ENCODE data around the gene C5orf58.

The C5orf58 gene

GRCh38 chr5:170232786-170233185, at the start of gene C5orf58:
C5orf58 (plus strand) TSS chr5:170232985; CDS start chr5:170234977, 1,992 bp downstream.
- H3K27ac Mint-ChIP-seq, result no peak within 1 kb of the TSS
- H3K9me3 Mint-ChIP-seq, result no peaks in the 10 kb centered on the region
- H3K36me3 Mint-ChIP-seq (ENCODE audit: low read depth), result peaks cover 12% of the 10 kb centered on the region
- H3K4me3 Mint-ChIP-seq, result no peak within 1 kb of the TSS
- no peaks in the 10 kb centered on the region for H3K27me3 Mint-ChIP-seq (ENCODE audit: low read depth)
- no peaks in the 10 kb centered on the region for H3K4me1 Mint-ChIP-seq (ENCODE audit: low read depth)

- Mint-ChIP-seq H3K4me3 (no peak overlapping the region), H3K4me1 (ENCODE audit: low read depth) (no peaks in the 10 kb centered on the region), H3K27ac (no peak overlapping the region)
Measured at GRCh38 chr5:170183816-170184687, 48.7 kb upstream of the C5orf58 start.

DNA sequence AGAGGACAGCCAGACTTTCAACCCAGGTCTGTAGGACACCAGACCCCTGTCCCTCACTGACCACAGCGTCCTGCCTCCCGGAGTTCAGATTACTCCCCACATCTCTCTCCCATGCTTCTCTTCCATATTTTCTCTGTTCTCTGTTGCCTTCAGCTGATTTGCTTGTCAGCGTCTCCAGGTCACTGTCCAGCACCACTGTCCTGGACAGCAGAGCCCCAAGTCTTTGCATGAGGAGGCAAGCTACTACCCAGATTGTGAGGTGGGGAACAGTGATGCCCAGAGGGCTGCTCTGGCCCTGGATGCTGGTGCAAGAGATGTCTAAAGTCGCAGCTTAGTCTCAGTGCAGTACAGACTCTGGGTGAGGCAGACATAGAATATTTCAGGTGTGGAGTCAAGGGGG, 48.0 kb upstream of the C5orf58 start:
- no peak overlapping the region for H3K27ac Mint-ChIP-seq
- H3K27me3 Mint-ChIP-seq (ENCODE audit: low read depth), result peaks cover 12% of the 10 kb centered on the region
- no peaks in the 10 kb centered on the region for H3K4me1 Mint-ChIP-seq (ENCODE audit: low read depth)
- no peak overlapping the region for H3K4me3 Mint-ChIP-seq
- no peaks in the 10 kb centered on the region for H3K36me3 Mint-ChIP-seq (ENCODE audit: low read depth)
- H3K9me3 Mint-ChIP-seq, result no peaks in the 10 kb centered on the region

More at GRCh38 chr5:170183816-170184687, 48.7 kb upstream of the C5orf58 start:
- H3K9me3 Mint-ChIP-seq, result no peaks in the 10 kb centered on the region
- H3K27me3 Mint-ChIP-seq (ENCODE audit: low read depth), result peaks cover 6% of the 10 kb centered on the region
- H3K36me3 Mint-ChIP-seq (ENCODE audit: low read depth), result no peaks in the 10 kb centered on the region

DNA sequence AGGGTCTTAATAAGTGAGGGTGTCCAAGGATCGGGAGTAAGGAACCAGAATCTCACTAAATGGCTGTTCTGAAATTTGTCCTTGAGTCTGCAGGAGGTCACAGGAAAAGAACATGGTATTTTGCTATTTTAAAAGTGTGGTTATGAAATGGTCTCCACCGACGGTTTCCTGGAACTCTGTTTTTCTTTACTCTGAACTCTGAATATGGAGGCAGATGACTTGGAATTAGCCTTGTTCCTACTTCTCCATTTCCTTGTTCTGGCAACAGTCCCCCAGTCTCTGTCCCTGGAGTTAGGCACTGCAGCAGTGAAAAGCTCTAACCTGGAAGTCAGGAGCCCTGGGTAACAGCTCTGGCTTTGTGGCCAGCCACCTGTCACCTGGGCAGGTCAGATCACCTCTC, 46.6 kb upstream of the C5orf58 start:
- Mint-ChIP-seq H3K4me3 (no peak overlapping the region), H3K27ac (no peak overlapping the region), H3K27me3 (ENCODE audit: low read depth) (peaks cover 20% of the 10 kb centered on the region), H3K4me1 (ENCODE audit: low read depth) (no peaks in the 10 kb centered on the region), H3K36me3 (ENCODE audit: low read depth) (no peaks in the 10 kb centered on the region), H3K9me3 (no peaks in the 10 kb centered on the region)

- Mint-ChIP-seq H3K9me3 (no peaks in the 10 kb centered on the region), H3K4me3 (no peak overlapping the region)
Measured at GRCh38 chr5:170186856-170187255, 45.9 kb upstream of the C5orf58 start.

DNA sequence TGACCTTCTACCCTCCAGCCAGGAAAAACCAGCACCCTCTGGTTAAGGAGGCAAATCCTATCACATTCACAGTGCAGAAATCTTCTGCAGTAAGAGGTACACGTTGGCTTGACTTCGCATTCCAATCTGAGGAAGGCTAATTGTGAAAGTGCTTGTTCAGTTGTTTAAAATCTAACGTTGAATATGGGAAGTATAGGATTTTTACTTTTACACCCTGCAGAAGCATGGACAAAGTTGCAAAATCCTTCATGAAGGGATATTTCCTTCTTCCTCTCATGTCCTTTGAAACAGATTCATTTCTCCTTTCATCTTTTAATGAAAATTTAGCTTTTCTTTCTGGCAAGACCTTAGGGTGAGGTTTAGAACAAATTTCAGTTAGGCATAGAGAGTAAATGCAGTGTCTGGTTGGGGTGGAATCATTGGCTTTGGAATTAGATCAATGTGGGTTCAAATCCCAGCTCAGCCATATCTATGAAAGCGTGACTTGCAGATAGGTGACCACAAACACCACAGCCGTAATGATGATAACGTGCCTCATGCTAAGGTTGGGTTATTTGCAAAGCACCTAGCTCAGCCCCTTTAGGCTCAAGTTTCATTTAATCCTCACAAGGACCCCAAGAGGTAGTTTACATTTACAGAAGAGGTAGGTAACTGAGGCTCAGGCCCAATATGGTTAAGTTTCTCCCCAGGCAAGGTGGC, 42.2 kb upstream of the C5orf58 start:
- H3K27ac Mint-ChIP-seq, result no peak overlapping the region
- H3K4me1 Mint-ChIP-seq (ENCODE audit: low read depth), result no peaks in the 10 kb centered on the region
- H3K27me3 Mint-ChIP-seq (ENCODE audit: low read depth), result peaks cover 15% of the 10 kb centered on the region
- no peaks in the 10 kb centered on the region for H3K36me3 Mint-ChIP-seq (ENCODE audit: low read depth)
- H3K4me3 Mint-ChIP-seq, result no peak overlapping the region
- no peaks in the 10 kb centered on the region for H3K9me3 Mint-ChIP-seq

More at GRCh38 chr5:170186856-170187255, 45.9 kb upstream of the C5orf58 start:
- Mint-ChIP-seq H3K27ac (no peak overlapping the region), H3K36me3 (ENCODE audit: low read depth) (no peaks in the 10 kb centered on the region), H3K27me3 (ENCODE audit: low read depth) (peaks cover 15% of the 10 kb centered on the region), H3K4me1 (ENCODE audit: low read depth) (no peaks in the 10 kb centered on the region)

- no peaks in the 10 kb centered on the region for H3K9me3 Mint-ChIP-seq
- H3K4me1 Mint-ChIP-seq (ENCODE audit: low read depth), result no peaks in the 10 kb centered on the region
- peaks cover 20% of the 10 kb centered on the region for H3K27me3 Mint-ChIP-seq (ENCODE audit: low read depth)
- H3K4me3 Mint-ChIP-seq, result no peak overlapping the region
- H3K27ac Mint-ChIP-seq, result no peak overlapping the region
- no peaks in the 10 kb centered on the region for H3K36me3 Mint-ChIP-seq (ENCODE audit: low read depth)
Measured at GRCh38 chr5:170192829-170193228, 40.0 kb upstream of the C5orf58 start.

- Mint-ChIP-seq H3K4me3 (no peak overlapping the region), H3K4me1 (ENCODE audit: low read depth) (no peaks in the 10 kb centered on the region), H3K27ac (no peak overlapping the region), H3K27me3 (ENCODE audit: low read depth) (peaks cover 16% of the 10 kb centered on the region), H3K9me3 (no peaks in the 10 kb centered on the region), H3K36me3 (ENCODE audit: low read depth) (no peaks in the 10 kb centered on the region)
Measured at GRCh38 chr5:170195961-170196360, 36.8 kb upstream of the C5orf58 start.

- Mint-ChIP-seq H3K27me3 (ENCODE audit: low read depth) (peaks cover 16% of the 10 kb centered on the region), H3K36me3 (ENCODE audit: low read depth) (no peaks in the 10 kb centered on the region)
Measured at GRCh38 chr5:170200876-170201275, 31.9 kb upstream of the C5orf58 start.

DNA sequence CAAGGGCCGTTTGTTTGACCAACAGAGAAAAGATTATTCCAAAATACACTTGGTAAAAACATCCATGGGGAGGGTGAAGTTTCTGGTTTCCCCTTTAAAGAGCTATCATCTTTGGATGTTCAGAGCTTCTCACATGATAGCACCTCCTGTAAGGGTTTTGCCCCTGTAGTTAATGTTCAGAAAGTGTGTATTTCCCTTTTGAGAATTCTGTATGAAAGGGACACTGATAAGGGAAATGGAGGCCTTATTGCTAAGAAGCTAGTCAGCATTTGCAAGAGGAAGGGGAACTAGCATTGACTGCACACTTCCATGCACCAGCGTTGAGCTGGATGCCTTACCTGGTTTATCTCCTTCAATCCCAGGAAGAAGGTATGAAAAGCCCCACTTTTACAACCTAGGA, 31.5 kb upstream of the C5orf58 start:
- Mint-ChIP-seq H3K27me3 (ENCODE audit: low read depth) (peaks cover 16% of the 10 kb centered on the region), H3K27ac (no peak overlapping the region), H3K4me3 (no peak overlapping the region), H3K9me3 (no peaks in the 10 kb centered on the region), H3K36me3 (ENCODE audit: low read depth) (no peaks in the 10 kb centered on the region), H3K4me1 (ENCODE audit: low read depth) (no peaks in the 10 kb centered on the region)

More at GRCh38 chr5:170200876-170201275, 31.9 kb upstream of the C5orf58 start:
- Mint-ChIP-seq H3K27ac (no peak overlapping the region), H3K9me3 (no peaks in the 10 kb centered on the region), H3K4me1 (ENCODE audit: low read depth) (no peaks in the 10 kb centered on the region), H3K4me3 (no peak overlapping the region)

DNA sequence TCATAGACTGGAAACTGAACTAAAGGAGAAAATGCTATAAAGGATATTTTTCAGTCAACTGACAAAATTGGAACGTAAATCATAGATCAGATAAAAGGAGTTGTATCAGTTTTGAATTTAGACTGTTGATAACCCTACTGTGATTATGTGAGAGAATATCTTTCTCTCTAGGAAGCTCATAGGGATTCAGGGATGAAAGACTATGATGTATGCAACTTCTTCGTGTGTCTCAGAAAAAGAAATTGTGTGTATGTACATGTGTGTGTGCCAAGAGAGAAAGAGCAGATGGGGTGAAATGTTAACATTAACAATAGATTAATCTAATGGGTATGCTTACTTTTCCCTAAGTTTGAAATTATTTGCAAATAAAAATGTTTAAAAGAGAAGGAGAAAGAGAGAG, 30.7 kb upstream of the C5orf58 start:
- Mint-ChIP-seq H3K36me3 (ENCODE audit: low read depth) (no peaks in the 10 kb centered on the region), H3K27ac (no peak overlapping the region), H3K4me1 (ENCODE audit: low read depth) (no peaks in the 10 kb centered on the region)

DNA sequence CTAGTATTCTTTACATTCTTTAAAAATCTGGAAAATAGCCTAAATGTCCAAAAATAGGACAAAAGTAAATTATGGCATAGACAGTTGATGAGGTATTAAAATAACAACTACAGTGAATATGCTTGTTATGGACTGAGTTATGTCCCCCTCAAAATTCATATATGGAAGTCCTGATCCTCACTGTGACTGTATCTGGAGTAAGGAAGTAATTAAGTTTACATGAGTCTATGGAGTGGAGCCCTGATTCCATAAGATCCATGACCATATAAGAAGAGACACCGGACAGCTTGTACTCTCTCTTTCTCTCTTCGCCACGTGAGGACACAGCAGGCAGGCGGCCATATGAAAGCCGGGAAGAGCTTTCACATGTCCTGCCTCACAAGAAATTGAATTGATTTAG, 28.6 kb upstream of the C5orf58 start:
- H3K4me3 Mint-ChIP-seq, result no peak overlapping the region
- H3K4me1 Mint-ChIP-seq (ENCODE audit: low read depth), result no peaks in the 10 kb centered on the region
- no peaks in the 10 kb centered on the region for H3K36me3 Mint-ChIP-seq (ENCODE audit: low read depth)

More for the DNA sequence above, 30.7 kb upstream of the C5orf58 start:
- Mint-ChIP-seq H3K9me3 (no peaks in the 10 kb centered on the region), H3K4me3 (no peak overlapping the region), H3K27me3 (ENCODE audit: low read depth) (peaks cover 12% of the 10 kb centered on the region)

DNA sequence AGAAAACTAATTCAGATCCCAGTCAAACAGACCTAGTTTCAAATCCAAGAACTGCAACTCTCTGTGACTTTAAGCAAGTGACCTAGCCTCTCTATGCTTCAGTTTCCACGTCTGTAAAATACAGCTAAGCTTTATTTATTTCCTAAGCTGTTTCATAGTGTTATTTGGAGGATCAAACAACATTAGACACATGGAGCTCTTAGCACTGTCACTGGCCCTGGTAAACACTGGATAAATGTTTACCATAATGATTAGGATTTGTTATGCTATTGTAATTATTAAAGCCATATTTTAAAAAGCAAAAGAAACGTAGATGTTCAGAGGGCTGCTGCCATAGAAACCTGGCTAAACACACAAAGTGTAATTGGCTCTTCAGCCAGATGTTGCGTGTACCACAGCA, 26.6 kb upstream of the C5orf58 start:
- no peak overlapping the region for H3K27ac Mint-ChIP-seq
- no peaks in the 10 kb centered on the region for H3K4me1 Mint-ChIP-seq (ENCODE audit: low read depth)
- H3K27me3 Mint-ChIP-seq (ENCODE audit: low read depth), result peaks cover 28% of the 10 kb centered on the region
- H3K4me3 Mint-ChIP-seq, result no peak overlapping the region
- no peaks in the 10 kb centered on the region for H3K9me3 Mint-ChIP-seq
- no peaks in the 10 kb centered on the region for H3K36me3 Mint-ChIP-seq (ENCODE audit: low read depth)

More for the DNA sequence above, 28.6 kb upstream of the C5orf58 start:
- Mint-ChIP-seq H3K27ac (no peak overlapping the region), H3K27me3 (ENCODE audit: low read depth) (peaks cover 16% of the 10 kb centered on the region), H3K9me3 (no peaks in the 10 kb centered on the region)

DNA sequence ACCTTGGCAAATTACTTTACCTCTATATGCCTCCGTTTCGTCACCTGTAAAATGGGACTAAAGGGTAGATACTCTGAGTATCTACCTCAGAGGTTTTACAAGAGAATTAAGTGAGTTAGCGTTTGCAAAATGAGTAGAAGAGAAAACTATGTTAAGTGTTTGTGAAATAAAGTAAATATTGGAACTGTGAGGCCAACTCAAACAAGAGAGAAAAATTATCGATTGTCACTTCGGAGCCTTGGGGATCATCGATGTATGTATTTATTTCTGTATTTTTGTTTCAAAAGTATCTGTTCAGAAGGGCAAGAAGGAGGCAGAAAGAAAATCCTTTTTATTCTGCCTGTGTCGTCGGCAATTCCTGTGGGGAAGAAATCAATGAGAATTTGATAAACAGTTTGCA, 25.8 kb upstream of the C5orf58 start:
- Mint-ChIP-seq H3K4me3 (no peak overlapping the region), H3K36me3 (ENCODE audit: low read depth) (no peaks in the 10 kb centered on the region), H3K27ac (no peak overlapping the region), H3K9me3 (no peaks in the 10 kb centered on the region), H3K4me1 (ENCODE audit: low read depth) (no peaks in the 10 kb centered on the region), H3K27me3 (ENCODE audit: low read depth) (peaks cover 32% of the 10 kb centered on the region)

Measured in T-helper 1 cell treated with Interleukin-12 subunit alpha and Interleukin-12 subunit beta and Interleukin-4 antibody, amounts not matched to agents 30 μg/mL and 1 μg/mL, for 36 hours (primary cell).